ENCODE results near the gene NBR1.
"Not testable (repeated sequence)": the region's sequence is repeated elsewhere in the genome, so short reads cannot be mapped to it uniquely, and the experiment has no call there.

DNA sequence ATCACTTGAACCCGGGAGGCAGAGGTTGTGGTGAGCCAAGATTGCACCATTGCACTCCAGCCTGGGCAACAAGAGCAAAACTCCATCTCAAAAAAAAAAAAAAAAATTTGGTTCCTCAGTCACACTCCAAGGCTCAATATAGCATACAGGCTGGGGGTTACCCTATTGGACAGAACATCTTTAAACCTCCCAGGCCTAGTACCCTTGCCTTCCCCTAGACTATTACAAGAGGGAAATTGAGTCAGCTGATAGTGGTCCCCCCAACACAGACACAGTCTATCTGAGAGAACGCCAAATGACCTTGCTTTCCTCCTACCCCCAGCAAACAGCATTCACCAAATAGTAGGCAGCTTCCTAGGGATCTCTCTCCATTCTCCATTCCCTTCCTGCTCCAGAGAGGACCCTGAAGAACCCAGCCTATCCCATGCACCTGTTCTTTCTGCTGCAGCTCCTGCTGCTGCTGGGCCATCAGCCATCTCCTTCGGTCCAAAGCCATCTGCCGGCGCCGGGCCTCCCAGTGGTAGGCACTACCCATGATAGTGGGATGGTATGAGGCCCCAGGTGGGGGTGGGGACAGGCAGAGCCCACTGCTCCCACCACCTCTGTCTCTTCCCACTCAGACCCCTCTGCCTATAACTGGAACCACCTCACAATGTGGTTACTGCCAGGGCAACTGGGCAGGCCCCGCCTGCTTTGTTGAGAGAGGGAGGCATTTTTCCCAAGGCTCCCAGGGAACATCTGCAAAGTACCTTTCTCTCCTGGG lies 57.2 kb downstream of the NBR1 start, which contains the start of gene CCDC200:
- TF ChIP-seq CTCF (IDR thresholded peaks at IDR 0.05 in 2 of 3, conservative IDR thresholded peaks at IDR 0.05 in 1 of 3; ENCODE audit: borderline replicate concordance in 1 of 3, insufficient read depth in 1 of 3, low read depth in 2 of 3, low read length in 2 of 3); POLR2AphosphoS5 (IDR thresholded peaks at IDR 0.05; ENCODE audit: low read depth, low read length); ELF1 (IDR thresholded peaks at IDR 0.05; ENCODE audit: borderline replicate concordance, low read depth); SIN3A (IDR thresholded peaks at IDR 0.05; ENCODE audit: low read depth): not testable (repeated sequence)
- TF ChIP-seq, protein P1, sequence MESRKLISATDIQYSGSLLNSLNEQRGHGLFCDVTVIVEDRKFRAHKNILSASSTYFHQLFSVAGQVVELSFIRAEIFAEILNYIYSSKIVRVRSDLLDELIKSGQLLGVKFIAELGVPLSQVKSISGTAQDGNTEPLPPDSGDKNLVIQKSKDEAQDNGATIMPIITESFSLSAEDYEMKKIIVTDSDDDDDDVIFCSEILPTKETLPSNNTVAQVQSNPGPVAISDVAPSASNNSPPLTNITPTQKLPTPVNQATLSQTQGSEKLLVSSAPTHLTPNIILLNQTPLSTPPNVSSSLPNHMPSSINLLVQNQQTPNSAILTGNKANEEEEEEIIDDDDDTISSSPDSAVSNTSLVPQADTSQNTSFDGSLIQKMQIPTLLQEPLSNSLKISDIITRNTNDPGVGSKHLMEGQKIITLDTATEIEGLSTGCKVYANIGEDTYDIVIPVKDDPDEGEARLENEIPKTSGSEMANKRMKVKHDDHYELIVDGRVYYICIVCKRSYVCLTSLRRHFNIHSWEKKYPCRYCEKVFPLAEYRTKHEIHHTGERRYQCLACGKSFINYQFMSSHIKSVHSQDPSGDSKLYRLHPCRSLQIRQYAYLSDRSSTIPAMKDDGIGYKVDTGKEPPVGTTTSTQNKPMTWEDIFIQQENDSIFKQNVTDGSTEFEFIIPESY (IDR thresholded peaks at IDR 0.05; ENCODE audit: extremely low read depth, insufficient replicate concordance, low read length): not testable (repeated sequence)
- TF ChIP-seq, protein P2, sequence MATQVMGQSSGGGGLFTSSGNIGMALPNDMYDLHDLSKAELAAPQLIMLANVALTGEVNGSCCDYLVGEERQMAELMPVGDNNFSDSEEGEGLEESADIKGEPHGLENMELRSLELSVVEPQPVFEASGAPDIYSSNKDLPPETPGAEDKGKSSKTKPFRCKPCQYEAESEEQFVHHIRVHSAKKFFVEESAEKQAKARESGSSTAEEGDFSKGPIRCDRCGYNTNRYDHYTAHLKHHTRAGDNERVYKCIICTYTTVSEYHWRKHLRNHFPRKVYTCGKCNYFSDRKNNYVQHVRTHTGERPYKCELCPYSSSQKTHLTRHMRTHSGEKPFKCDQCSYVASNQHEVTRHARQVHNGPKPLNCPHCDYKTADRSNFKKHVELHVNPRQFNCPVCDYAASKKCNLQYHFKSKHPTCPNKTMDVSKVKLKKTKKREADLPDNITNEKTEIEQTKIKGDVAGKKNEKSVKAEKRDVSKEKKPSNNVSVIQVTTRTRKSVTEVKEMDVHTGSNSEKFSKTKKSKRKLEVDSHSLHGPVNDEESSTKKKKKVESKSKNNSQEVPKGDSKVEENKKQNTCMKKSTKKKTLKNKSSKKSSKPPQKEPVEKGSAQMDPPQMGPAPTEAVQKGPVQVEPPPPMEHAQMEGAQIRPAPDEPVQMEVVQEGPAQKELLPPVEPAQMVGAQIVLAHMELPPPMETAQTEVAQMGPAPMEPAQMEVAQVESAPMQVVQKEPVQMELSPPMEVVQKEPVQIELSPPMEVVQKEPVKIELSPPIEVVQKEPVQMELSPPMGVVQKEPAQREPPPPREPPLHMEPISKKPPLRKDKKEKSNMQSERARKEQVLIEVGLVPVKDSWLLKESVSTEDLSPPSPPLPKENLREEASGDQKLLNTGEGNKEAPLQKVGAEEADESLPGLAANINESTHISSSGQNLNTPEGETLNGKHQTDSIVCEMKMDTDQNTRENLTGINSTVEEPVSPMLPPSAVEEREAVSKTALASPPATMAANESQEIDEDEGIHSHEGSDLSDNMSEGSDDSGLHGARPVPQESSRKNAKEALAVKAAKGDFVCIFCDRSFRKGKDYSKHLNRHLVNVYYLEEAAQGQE (IDR thresholded peaks at IDR 0.05; ENCODE audit: low read depth): not testable (repeated sequence)
